Lower lobe of right lung (tissue), 2 donors: Measurements from ENCODE around the gene TMEM256. TPM values are rescaled to one million over a fixed set of nuclear protein-coding genes. Genes with fewer than 3 reads are reported as not detected.

Experiments used
- ATAC-seq, 2 donors: fragments of 200-7000 bp; cut with Tn5 transposase; one replicate each; pipeline ENCODE4 v1.9.1; 2020 to 2022; ENCODE audit warnings: mild to moderate bottlenecking in 2 of 2, moderate library complexity in 2 of 2
- DNase-seq: peaks from one replicate; pipeline ENCODE4 v3.0.0-alpha.2; 2020
- H3K27ac ChIP-seq: fragments of 200-600 bp; one replicate; pipeline ENCODE4 v1.8.0; 2022
- H3K27me3 ChIP-seq: fragments of 200-600 bp; one replicate; pipeline ENCODE4 v1.8.0; 2022; ENCODE audit warnings: low read depth
- H3K36me3 ChIP-seq: fragments of 200-600 bp; one replicate; pipeline ENCODE4 v1.8.0; 2022; ENCODE audit warnings: mild to moderate bottlenecking
- H3K4me1 ChIP-seq: fragments of 200-600 bp; one replicate; pipeline ENCODE4 v1.8.0; 2022
- H3K4me3 ChIP-seq: fragments of 200-600 bp; one replicate; pipeline ENCODE4 v1.8.0; 2022; ENCODE audit warnings: mild to moderate bottlenecking
- H3K9me3 ChIP-seq: fragments of 200-600 bp; one replicate; pipeline ENCODE4 v1.8.0; 2022
- CTCF ChIP-seq: fragments of 200-600 bp; IDR thresholded peaks from one replicate; pipeline ENCODE4 v1.8.0; 2022; ENCODE audit warnings: antibody characterized with exemption, mild to moderate bottlenecking
- intact Hi-C: fragments of 100-400 bp; cut with DNase I; formaldehyde crosslinking; loops from one replicate; pipeline ENCODE4 v1.11.0; 2022
- total RNA-seq: library from RNA; stranded (reverse); fragmentation: NEBNext Ultra II Directional; extraction: Animal tissue kit (Norgen Biotek cat#: 25700); gene quantifications from one replicate; pipeline ENCODE4 v1.2.1, GENCODE V29; 2021
- donor health status: DM: no; HTN: yes; CAD: no; lungs with severe emphysema.

TMEM256 gene
- total RNA-seq, 1 donor from 2014 or later: 51.2 TPM

- DNase-seq (no peak), ATAC-seq (no peak)
- Histone ChIP-seq H3K27me3 (no peaks in the 10 kb centered on the region), H3K4me3 (no peak within 1 kb of the TSS), H3K4me1 (no peaks in the 10 kb centered on the region), H3K9me3 (no peaks in the 10 kb centered on the region), H3K27ac (no peak within 1 kb of the TSS), H3K36me3 (no peaks in the 10 kb centered on the region)
- TF ChIP-seq CTCF: no peak
- intact Hi-C loops: no loop called here
Observed at GRCh38 chr17:7428557-7428956, 24.7 kb upstream of the TMEM256 start, which contains the start of gene SPEM3. Gene SPEM3 (plus strand): TSS chr17:7428857. CDS start chr17:7428903, 46 bp downstream.

- Histone ChIP-seq H3K9me3 (no peaks in the 10 kb centered on the region), H3K36me3 (no peaks in the 10 kb centered on the region), H3K27me3 (no peaks in the 10 kb centered on the region), H3K4me1 (no peaks in the 10 kb centered on the region), H3K27ac (no peak overlapping the region), H3K4me3 (no peak overlapping the region)
- no peak for TF ChIP-seq CTCF
- intact Hi-C loops: no loop called here
- DNase-seq (no peak), ATAC-seq (no peak)
Observed at GRCh38 chr17:7427549-7427948, 23.7 kb upstream of the TMEM256 start.

GRCh38 chr17:7426896-7427489 lies 23.1 kb upstream of the TMEM256 start:
- no peak for TF ChIP-seq CTCF
- Histone ChIP-seq H3K4me3 (no peak overlapping the region), H3K36me3 (no peaks in the 10 kb centered on the region), H3K27me3 (no peaks in the 10 kb centered on the region), H3K27ac (no peak overlapping the region), H3K9me3 (no peaks in the 10 kb centered on the region), H3K4me1 (no peaks in the 10 kb centered on the region)
- intact Hi-C loops: no loop called here
- no peak for DNase-seq
- ATAC-seq: peak in 1 of 2 donors; percentile 10

GRCh38 chr17:7426203-7426863 lies 22.4 kb upstream of the TMEM256 start:
- no peaks in the 10 kb centered on the region for H3K27me3 ChIP-seq
- ATAC-seq: no peak
- H3K4me1 ChIP-seq: no peaks in the 10 kb centered on the region
- H3K36me3 ChIP-seq: no peaks in the 10 kb centered on the region
- H3K27ac ChIP-seq: no peak overlapping the region
- no peak for TF ChIP-seq CTCF
- no peak overlapping the region for H3K4me3 ChIP-seq
- intact Hi-C loops: no loop called here
- DNase-seq: no peak
- H3K9me3 ChIP-seq: no peaks in the 10 kb centered on the region

- Histone ChIP-seq H3K4me1 (no peaks in the 10 kb centered on the region), H3K27me3 (no peaks in the 10 kb centered on the region), H3K4me3 (no peak overlapping the region), H3K36me3 (no peaks in the 10 kb centered on the region), H3K27ac (no peak overlapping the region), H3K9me3 (no peaks in the 10 kb centered on the region)
- TF ChIP-seq CTCF: no peak
- no peak for DNase-seq
- intact Hi-C loops: no loop called here
- no peak for ATAC-seq
Observed at GRCh38 chr17:7425756-7426155, 21.9 kb upstream of the TMEM256 start.
